Hematopoietic multipotent progenitor cell treated with erythropoietin and hydrocortisone succinate and interleukin-3 and kit ligand, for 4 days (in vitro differentiated cells): ENCODE measurements around the gene ETF1.
"Not testable (repeated sequence)": the region's sequence is repeated elsewhere in the genome, so short reads cannot be mapped to it uniquely, and the experiment has no call there.

Experiments
- DNase-seq: peaks from one replicate; pipeline ENCODE4 v3.0.0-alpha.2; 2015

The ETF1 gene

DNA sequence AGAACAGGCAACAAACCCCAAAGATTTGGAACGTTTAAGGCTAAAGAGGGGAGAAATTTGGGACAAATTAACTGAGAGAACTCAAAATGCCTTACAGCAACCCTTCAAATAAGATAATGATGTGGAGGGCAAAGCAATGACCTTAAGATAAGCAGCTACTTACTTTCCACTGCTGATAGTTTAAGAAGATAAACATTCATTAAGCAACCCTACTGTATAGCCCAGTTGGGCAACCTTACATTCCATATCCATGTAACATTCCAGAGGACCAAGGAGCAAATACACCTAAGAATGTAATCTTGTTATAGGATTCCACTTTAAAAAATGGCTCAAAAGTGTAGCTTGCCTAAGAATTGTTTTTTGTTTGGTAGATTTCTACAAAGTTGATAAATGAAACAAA is 14.8 kb downstream of the ETF1 start:
- DNase-seq, result no peak

DNA sequence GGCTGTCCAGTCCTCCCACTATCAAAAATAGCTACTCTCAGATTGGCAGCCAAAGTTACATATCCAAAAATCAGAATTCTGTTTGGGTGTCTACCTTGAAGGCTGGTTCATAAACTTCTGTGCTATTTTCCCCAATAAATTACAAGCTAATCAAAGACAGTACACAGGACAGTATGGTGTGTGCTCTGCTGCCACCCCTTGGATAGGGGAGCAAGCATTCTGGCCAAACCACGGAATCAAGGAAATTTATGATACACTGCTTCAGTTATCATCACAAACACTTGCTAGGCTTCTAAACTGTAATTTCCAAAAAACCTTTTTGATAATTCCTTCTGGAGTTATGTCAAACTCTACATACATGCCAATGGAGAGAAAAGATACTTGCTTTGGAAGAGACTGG is 15.9 kb downstream of the ETF1 start:
- DNase-seq, result no peak

DNA sequence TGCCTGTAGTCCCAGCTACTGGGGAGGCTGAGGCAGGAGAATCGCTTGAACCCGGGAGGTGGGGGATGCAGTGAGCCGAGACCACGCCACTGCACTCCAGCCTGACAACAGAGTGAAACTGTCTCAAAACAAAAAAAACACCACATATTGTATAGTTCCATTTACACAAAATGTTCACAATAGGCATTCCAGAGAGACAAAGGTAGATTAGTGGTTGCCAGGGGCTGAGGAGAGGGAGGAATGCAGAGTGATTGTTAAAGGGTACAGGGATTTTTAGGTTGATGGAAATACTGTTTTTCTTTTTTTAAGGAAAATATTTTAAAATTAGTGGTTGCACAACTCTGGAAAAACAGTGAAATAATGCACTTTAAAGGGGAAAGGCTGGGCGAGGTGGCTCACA is 19.6 kb downstream of the ETF1 start:
- DNase-seq, result no peak

DNA sequence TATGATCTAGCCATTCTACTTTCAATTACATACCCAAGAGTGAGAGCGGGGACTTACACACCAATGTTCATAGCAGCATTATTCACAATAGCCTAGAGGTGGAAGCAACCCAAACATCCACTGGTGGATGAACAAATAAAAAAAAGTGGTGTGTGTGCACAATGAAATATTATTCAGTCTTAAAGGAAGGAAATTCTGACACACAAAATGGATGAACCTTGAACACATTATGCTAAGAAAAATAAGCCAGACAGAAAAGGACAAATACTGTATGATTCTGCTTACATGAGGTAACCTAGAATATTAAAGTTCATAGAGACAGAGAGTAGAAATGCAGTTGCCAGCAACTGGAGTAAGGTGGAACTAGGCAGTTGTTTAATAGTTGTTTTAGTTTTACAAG is 22.1 kb downstream of the ETF1 start:
- no peak for DNase-seq

DNA sequence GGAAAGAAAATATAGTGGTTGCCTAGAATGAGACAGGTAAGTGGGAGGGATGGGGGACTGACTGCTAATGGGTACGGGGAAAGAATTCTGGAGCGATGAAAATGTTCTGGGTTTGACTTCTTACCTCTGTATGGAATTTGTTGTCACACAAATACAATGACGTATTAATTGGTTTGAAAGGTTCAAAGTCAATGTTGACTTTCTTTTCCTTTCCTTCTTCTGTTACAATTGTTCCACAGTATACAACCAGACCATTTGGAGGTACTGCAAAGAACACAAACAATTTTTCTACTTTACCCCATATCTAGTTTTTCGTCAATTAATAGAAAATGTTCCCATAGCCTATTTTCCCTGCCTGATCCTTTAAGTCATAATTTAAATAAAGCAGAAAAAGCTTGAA is 25.6 kb downstream of the ETF1 start:
- no peak for DNase-seq

DNA sequence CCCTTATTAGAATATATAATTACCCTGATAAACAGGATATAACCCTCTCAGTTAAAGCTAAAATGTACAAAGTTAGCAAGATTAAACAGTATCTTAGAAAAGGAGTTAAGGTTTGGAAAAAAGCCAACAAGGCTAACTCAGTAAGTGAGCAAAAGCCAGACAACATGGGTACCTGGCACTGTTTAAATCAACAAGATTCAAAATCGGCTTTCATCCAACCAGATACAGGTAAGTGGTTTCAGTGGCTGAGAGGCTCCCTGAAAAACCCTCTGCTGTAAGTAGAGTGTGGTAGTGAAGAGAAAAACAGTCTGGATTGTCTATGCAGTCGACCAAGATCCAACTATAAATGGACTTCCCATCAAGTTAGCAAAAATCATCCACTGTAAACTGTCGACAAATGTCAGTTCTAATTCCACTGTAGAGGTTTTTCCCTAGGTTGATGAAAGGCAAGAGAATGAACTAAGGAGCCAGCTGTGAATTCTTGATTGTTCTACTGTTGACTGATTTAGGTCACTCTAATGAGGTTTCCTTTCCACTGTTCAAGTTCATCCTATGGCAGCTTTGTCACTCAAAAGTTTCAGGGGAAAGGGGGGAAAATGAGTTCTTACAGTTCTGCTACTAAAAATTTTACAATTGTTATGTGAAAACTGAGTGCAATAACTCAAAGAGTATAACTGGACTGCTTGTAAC is 27.3 kb downstream of the ETF1 start:
- no peak for DNase-seq

DNA sequence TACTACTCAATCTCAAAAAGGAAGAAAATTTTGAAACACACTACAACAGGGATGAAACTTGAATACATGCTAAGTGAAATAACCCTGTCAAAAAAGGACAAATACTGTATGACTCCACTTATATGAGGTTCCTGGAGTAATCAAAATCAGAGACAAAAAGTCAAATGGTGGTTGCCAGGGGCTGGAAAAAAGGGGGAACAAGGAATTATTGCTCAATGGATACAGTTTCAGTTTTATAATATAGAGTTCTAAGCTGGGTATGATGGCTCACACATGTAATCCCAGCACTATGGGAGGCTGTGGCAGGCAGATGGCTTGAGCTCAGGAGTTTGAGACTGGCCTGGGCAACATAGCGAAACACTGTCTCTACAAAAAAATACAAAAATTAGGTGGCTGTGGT is 29.0 kb downstream of the ETF1 start:
- no peak for DNase-seq

DNA sequence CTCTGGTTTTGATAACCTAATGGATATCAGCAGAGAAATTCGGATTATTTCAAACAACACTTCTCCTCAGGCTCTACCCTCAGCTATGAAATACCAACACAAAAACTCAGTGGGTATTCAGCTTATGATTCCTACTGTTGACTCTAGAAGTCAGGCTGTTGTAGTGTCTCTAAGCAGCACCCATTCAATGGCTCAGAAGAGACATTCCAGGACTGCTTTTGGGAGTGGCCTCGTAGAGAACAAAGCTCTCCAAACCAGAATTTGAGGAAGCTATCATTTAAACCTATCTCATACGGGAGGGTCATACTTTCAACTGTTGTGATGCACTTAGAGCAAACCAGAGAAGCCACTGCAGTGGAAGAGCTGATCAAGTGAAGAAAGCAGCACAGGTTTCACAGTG is 34.1 kb downstream of the ETF1 start:
- no peak for DNase-seq

DNA sequence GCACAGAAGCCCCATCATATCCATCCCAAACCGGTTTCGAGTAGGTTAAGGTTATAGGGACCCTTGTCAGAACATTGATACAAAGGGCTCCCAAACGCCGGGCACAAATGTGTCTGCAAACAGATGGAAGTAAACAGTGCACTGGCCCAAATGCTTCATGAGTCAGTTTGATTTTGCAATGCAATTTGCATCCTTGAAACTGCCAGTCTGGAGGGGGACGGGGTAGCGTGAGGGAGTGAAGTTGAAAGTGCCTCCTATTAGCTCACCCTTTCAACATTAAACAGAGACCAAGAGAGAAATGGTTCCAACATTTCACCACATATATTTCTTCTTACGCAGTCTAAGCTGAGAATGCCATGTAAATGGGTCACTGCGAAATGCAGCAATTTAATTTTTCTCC is 35.6 kb downstream of the ETF1 start:
- not testable (repeated sequence) for DNase-seq

DNA sequence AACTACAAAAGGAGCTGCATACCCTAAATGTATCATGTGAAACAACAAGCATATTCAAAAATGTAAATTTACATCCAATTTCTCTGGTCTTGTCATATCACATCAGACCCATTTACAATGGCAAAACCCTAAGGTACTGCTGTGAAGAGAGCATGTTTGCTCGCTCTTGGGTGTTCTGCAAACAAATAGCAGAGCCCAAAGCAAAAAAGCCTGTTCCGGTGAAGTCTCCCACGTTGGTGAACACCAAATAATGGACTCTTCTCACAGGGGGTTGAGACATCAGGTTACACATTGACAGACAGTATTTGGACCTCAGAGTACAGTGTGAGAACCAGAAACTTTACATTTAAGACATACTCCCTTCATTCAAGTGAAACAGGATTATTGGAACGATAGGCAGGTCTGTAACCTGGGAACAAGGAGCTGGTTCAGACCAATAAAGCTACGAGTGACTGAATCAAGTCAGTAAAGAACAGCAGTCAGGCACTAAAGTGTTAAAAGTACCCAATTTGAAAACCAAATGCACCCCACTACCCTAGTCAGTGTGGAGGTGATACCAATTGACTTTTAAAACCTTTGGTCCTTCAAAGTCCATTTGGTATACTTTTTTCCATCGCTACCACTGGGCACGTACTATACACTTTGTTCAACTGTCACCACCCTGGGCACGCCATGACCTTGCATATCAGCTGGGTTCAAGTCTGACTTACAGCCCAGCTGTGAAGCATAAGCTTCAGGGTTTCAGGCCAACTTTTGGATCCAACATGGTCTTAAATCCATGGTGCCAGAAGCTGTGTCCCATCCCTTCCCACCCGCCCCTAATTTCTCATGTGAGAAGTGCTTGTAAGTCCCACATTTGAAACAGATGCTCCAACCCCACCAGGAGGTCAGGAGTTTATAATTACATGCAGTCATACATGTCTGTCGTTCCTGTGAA is 36.4 kb downstream of the ETF1 start:
- no peak for DNase-seq

DNA sequence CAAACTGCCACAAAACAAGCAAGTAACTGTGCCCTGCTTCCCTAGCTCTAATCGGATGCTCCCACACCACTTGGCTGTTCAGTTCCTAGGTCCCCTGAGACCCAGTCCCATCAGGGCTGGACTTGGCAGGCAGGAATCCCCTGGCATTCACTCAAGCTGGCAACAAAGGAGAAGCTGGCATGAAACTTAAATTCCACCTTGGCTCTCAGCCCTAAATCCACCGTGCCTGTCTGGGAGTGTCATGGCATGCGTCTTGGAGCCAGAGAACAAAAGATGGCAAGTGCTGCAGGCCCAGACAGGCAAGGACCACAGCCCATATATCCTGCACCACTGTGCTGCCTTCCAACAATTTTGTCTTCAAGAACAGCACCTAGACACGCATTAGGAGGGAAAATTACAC is 38.2 kb downstream of the ETF1 start:
- no peak for DNase-seq

DNA sequence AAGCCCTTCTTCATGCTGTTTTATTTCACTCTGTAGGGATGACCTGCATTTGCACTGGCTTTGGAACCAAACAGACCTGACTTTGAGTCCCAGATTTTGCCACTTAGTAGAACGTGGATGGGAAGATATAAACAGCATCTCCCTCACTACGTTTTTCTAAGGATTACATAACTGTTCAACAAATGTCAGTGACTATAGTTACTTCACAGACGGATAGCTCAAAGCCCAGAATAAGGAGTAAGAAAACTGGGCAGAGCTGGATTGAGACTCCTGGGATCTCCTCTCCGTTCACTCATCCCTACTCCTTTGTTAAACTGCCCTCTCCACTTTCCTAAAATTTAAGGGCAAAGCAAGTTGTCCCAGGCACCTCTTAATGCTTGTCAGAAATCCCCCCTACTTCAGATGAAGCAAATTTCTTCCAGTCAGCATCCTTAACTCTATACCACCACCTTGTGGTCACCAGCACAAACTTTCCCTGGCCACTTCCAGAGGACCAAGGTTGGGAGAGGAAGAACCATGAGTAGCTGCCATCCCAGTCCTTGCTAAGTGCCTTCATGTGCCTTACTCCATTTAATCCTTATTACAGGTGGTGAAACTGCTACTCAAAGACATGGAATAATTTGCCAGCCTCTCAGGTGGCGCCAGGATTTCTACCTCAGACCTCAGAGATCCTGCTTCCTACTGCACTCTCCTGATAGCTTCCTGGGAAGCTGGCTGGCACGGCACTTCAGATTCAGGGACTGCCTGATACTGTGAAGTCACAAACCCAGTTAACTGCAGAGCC is 39.4 kb downstream of the ETF1 start:
- DNase-seq, result peak; percentile 84

DNA sequence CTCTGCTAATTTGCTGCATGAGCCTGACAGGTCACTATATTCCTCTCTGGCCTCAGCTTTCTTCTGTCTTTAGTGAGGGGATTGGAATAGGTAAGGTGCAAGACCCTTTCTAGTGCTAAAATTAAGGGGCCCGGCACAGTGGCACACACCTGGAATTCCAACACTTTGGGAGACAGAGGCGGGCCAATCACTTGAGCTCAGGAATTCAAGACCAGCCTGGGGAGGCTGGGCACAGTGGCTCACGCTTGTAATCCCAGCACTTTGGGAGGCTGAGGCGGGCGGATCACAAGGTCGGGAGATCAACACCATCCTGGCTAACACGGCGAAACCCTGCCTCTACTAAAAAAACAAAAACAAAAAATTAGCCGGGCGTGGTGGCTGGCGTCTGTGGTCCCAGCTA is 40.5 kb downstream of the ETF1 start:
- DNase-seq, result no peak

DNA sequence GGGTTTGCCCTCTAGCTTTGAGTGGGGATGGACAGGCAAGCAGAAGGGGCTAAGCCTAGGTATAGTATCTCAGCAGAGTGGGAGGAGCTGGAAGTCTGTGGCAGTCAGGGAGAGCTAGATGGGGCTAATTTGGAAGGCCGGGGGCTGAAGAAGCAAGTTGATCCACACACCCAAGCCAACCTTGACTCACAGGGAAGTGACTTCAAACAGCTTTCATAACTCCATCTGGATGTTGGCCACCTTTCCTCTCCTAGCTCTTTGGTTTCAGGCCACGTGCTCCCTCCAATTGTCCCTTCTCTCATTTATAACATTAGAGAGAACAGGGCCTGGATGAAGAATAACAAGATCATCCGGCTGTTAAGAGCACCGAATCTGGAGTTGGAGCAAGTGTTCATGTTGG is 40.9 kb downstream of the ETF1 start:
- DNase-seq, result no peak

DNA sequence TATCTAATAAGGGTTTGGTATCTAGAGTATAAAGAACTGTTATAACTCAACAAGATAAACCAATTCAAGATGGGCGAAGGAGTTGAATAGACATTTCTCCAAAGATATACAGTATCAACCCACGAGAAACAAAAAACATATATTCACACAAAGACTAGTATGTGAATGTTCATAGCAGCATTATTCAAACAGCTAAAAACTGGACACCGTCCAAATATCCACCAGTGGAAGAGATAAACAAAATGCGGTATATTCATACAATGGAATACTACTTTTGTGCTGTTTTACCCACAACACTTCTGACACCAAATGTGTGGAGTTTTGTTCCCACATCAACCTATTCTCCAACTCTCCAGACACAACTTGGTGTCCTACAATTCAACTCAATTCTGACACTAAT is 44.7 kb downstream of the ETF1 start:
- DNase-seq, result no peak

DNA sequence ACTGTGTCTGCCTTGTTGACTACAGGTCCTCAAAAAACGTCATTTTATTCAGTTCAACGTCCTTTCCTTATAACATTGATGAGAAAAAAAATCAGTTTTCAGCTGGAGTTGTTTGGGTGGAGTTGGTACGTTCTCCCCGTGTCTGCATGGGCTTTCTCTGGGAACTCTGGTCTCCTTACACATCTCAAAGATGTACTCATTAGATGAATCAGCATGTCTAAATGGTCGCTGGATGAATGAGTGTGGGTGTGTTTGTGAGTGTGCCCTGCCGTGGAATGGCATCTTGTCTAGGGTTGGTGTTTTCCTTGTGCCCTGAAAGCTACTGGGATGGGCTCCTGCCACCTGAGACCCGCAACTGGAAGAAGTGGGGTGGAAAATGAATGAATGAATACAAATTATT is 47.7 kb downstream of the ETF1 start:
- no peak for DNase-seq

DNA sequence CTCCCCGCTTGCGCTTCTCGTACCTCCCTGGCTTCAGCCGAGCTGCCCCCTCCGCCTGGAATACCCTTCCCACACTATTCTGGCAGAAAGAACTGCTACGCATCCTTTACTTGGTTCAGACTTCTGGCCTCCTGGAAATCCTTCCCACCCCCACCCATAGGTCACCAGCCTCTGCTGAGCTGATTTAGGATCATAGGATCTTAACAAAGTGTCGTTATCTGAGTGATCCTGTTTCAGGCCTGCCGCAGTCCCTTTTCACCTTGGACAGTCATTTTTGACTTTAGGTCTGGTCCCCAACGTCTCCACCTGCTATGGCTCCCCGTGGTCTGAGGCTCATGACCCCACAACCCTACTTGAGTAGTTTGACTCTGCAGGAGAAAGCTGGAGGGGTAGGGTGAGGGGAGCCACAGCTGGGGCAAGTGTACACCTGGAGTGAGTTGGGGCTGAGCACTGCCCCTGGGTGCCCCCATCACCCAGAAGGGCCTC is 50.4 kb downstream of the ETF1 start:
- DNase-seq, result no peak

DNA sequence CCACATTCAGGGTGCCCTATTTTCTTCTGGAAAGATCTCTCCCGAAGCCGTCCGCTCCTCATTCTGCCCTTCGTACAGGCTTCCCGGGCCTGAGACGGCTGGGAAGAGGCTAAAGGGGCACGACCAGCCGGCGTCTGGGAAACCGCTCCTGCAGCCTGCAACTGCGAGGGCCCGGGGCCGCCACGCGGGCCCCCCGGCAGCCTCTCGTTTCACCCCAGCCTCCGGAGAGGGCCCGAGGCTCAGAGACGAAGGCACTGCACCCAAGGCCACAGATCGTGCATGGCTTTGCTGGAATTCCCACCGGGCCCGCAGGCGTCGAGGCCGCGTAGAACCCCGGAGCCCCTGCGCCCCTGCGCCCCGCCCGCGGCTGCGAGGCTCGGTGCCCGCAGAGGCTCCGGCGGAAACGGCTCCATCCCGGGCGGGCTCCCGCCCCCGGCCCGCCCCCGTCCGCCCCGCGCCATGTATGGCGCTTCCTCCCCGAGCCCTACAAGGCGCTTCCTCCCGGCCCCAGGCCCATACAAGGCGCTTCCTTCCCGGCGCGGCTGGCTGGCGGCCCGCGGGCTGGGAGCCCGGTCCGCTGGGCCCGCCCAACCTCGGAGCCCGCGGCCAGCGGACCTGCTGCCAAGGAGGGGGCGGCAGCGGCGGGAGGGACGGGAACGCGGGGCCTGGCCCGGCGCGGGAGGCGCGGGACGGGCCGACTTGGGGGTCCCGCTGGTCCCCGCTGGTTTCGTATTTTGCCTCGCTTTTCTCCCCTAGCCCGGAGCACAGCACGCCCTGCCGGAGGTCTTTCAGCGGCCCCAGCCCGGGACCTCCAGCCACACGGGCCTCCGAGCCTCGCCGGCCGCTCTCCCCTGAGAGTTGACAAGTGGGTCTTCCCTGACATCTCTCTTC is 51.1 kb downstream of the ETF1 start:
- peak; percentile 95 for DNase-seq

DNA sequence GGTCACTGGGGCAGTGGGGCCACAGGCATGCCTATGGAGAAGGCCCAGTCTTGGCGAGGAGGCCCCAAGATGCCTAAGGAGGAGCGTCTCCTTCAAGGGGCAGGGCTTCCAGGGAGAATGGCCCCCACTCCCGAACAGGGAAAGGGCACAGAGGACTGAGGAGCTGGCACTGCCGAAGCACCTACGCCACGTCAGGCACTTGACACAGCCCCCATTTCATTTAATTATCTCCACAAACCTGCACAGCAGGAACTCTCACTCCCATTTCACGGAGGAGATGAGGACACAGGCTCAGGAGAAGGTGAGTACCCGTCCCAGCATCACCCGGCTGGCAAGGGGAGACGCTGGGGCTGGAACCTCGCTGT is 51.8 kb downstream of the ETF1 start:
- no peak for DNase-seq

DNA sequence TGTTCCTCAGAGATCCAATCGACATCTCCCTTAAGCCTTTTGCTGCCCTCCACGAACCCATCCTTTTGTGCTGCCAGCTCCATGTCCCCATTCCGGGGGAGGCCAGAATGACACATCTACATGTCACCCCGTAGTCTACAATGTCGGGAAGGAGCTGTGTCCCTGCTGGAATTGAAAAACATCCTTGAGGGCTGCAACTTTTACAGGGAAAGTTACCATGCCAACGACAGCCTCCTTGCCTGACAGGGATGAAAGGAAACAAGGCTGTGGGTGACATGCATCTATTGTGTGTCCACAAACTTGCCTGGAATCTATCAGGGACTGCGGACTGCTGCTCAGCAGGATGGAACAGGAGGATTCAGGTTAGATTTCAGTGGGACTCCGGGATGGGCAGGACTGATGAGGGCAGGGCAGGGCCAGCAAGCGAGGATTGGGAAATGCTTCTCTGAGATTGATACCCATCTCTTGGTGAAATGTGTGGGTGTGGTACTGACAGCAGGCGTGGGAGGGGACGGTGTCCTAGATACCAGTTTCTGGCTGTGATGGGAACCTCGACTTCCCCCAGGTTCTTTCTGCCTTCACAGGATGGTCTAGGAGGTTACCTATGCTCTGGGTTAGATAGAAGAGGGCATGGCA is 52.3 kb downstream of the ETF1 start:
- DNase-seq, result no peak

DNA sequence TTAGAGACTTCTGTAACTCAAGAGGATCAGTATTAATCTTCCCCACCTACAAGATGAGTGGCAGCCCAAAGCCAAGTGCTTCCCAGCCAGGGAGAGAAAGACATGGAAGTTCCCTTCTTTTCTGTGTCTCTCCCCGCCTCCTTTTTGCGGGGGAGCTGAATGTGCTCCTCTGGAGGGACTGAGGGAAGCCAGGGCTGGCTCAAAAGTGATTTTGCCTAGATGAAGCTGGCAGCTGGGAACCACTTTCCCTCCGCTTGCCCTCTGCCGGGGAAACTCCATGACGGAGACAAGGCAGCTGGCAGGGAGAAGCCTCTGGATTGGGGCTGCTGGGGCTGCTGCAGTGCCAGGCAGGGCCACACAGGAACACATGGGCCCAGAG is 53.4 kb downstream of the ETF1 start:
- no peak for DNase-seq

DNA sequence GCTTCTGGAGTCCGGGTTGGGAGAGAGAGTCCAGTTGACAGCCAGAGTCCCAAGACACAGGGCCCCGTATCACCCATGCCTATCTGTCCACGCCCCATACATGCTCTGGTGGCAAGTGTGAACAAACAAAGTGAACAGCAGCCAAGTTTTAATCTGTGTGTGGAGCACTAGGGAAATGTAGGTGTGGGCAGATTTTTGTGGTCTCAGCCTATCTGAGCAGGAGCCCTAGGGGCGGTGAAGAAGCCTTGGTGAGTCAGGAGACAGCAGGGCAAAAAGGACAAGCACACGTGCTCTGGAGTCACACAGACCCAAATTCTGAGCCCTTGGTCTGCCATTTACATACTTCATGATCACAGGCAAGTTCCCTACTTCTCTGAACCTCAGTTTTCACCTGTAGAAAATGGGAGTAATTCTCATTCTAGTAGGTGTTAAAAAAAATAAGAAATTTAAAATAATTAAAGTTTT is 54.5 kb downstream of the ETF1 start:
- peak; percentile 85 for DNase-seq
